ENCODE measurements around the gene EMCN.

EMCN gene

DNA sequence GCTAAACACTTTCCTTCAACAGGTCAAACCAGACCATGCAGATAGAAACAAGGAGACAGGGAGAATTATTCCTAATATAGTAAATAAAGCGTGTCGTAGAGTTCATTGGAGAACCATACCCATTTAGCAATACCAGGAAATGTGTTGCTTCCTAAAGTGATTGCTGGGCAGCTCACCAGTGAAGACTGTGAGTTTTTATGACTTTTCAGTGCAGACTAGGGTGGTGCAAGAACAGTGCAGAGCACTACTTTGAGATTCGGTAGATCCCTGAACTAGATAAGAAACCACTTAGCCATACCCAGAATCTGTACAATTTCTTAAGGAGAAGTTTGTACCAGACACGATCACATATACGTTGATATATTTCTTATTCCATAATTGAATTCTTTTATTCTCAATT is 87.4 kb downstream of the EMCN start:
- no peak overlapping the region for H3K4me3 ChIP-seq (ENCODE audit: low read length)
- TF ChIP-seq, protein P1, sequence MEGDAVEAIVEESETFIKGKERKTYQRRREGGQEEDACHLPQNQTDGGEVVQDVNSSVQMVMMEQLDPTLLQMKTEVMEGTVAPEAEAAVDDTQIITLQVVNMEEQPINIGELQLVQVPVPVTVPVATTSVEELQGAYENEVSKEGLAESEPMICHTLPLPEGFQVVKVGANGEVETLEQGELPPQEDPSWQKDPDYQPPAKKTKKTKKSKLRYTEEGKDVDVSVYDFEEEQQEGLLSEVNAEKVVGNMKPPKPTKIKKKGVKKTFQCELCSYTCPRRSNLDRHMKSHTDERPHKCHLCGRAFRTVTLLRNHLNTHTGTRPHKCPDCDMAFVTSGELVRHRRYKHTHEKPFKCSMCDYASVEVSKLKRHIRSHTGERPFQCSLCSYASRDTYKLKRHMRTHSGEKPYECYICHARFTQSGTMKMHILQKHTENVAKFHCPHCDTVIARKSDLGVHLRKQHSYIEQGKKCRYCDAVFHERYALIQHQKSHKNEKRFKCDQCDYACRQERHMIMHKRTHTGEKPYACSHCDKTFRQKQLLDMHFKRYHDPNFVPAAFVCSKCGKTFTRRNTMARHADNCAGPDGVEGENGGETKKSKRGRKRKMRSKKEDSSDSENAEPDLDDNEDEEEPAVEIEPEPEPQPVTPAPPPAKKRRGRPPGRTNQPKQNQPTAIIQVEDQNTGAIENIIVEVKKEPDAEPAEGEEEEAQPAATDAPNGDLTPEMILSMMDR (IDR thresholded peaks at IDR 0.05; ENCODE audit: low read depth, low read length, poor library complexity, severe bottlenecking) = no peak
- TF ChIP-seq EZH2phosphoT487 (IDR thresholded peaks at IDR 0.05; ENCODE audit: borderline replicate concordance, low read length) = no peak
- H3K27me3 ChIP-seq (ENCODE audit: control insufficient read depth, low read length) = no peaks in the 10 kb centered on the region
- H4K20me1 ChIP-seq (ENCODE audit: control insufficient read depth, insufficient read depth, low read depth, low read length) = no peaks in the 10 kb centered on the region
- no peaks in the 10 kb centered on the region for H3K9me3 ChIP-seq (ENCODE audit: control insufficient read depth, insufficient read depth, low read length)
- no peaks in the 10 kb centered on the region for H3F3A ChIP-seq (ENCODE audit: control insufficient read depth, insufficient read depth)
- no peaks in the 10 kb centered on the region for H3K36me3 ChIP-seq (ENCODE audit: control insufficient read depth, low read length)
- H3K27ac ChIP-seq (ENCODE audit: low read depth, low read length) = no peak overlapping the region
- H3K79me2 ChIP-seq (ENCODE audit: control insufficient read depth, low read length) = no peaks in the 10 kb centered on the region
- no peaks in the 10 kb centered on the region for H3K4me1 ChIP-seq (ENCODE audit: control insufficient read depth, low read length)
- H3K4me2 ChIP-seq (ENCODE audit: low read length) = no peak overlapping the region
- H3K9me2 ChIP-seq (replicated peaks; ENCODE audit: control insufficient read depth, low read length) = no peaks in the 10 kb centered on the region

DNA sequence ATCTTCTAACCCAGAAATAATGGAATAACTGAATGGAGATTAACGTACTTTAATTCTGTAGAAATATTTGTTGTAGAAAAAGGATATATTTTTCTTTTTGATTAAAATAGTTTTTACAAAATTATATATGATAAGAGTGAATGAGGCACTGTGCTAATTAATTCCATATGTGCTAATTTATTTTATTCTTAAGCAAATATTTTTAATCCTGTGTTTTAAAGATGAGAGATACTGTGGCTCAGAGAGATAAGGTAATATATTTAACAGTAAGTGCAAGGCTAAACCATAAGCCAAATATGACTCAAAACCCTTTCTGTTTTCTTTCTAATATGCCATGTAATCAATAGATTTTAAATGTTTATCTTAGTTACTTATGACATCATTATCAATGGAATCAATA is 88.2 kb downstream of the EMCN start:
- H3K4me2 ChIP-seq (ENCODE audit: low read length) = no peak overlapping the region
- TF ChIP-seq, protein P1 (IDR thresholded peaks at IDR 0.05; ENCODE audit: low read depth, low read length, poor library complexity, severe bottlenecking) = no peak
- TF ChIP-seq EZH2phosphoT487 (IDR thresholded peaks at IDR 0.05; ENCODE audit: borderline replicate concordance, low read length) = no peak

DNA sequence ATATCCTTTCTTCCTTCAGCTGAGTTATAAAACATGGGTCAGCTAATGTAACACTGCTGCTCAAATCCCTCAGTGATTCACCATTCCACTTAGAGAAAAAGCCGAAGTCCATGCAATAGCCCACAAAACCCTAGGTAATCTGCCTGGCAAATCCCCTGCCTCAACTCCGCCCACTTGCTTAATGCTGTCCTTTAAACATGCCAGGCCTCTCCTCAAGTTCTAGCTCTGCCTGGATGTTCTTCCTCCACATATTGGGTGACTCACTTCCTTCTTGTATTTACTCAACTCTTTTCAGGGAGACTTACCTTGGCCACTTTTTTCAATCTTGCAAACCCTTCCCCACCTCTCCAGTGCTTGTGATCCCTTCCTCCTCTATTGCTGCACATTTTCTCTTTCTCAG is 89.8 kb downstream of the EMCN start:
- Histone ChIP-seq H3K79me2 (ENCODE audit: control insufficient read depth, low read length) (no peaks in the 10 kb centered on the region), H3K27me3 (ENCODE audit: control insufficient read depth, low read length) (no peaks in the 10 kb centered on the region), H3K27ac (ENCODE audit: low read depth, low read length) (no peak overlapping the region), H3K4me2 (ENCODE audit: low read length) (no peak overlapping the region), H3K36me3 (ENCODE audit: control insufficient read depth, low read length) (no peaks in the 10 kb centered on the region), H4K20me1 (ENCODE audit: control insufficient read depth, insufficient read depth, low read depth, low read length) (no peaks in the 10 kb centered on the region), H3K4me1 (ENCODE audit: control insufficient read depth, low read length) (no peaks in the 10 kb centered on the region), H3F3A (ENCODE audit: control insufficient read depth, insufficient read depth) (no peaks in the 10 kb centered on the region), H3K9me3 (ENCODE audit: control insufficient read depth, insufficient read depth, low read length) (no peaks in the 10 kb centered on the region), H3K4me3 (ENCODE audit: low read length) (no peak overlapping the region), H3K9me2 (replicated peaks; ENCODE audit: control insufficient read depth, low read length) (no peaks in the 10 kb centered on the region)
- TF ChIP-seq, protein P1 (IDR thresholded peaks at IDR 0.05; ENCODE audit: low read depth, low read length, poor library complexity, severe bottlenecking) = no peak
- TF ChIP-seq EZH2phosphoT487 (IDR thresholded peaks at IDR 0.05; ENCODE audit: borderline replicate concordance, low read length) = no peak

More for the DNA sequence above, 88.2 kb downstream of the EMCN start:
- Histone ChIP-seq H3K9me3 (ENCODE audit: control insufficient read depth, insufficient read depth, low read length) (no peaks in the 10 kb centered on the region), H3F3A (ENCODE audit: control insufficient read depth, insufficient read depth) (no peaks in the 10 kb centered on the region), H3K79me2 (ENCODE audit: control insufficient read depth, low read length) (no peaks in the 10 kb centered on the region), H3K4me1 (ENCODE audit: control insufficient read depth, low read length) (no peaks in the 10 kb centered on the region), H3K27ac (ENCODE audit: low read depth, low read length) (no peak overlapping the region), H3K4me3 (ENCODE audit: low read length) (no peak overlapping the region), H3K27me3 (ENCODE audit: control insufficient read depth, low read length) (no peaks in the 10 kb centered on the region), H3K36me3 (ENCODE audit: control insufficient read depth, low read length) (no peaks in the 10 kb centered on the region), H3K9me2 (replicated peaks; ENCODE audit: control insufficient read depth, low read length) (no peaks in the 10 kb centered on the region), H4K20me1 (ENCODE audit: control insufficient read depth, insufficient read depth, low read depth, low read length) (no peaks in the 10 kb centered on the region)

DNA sequence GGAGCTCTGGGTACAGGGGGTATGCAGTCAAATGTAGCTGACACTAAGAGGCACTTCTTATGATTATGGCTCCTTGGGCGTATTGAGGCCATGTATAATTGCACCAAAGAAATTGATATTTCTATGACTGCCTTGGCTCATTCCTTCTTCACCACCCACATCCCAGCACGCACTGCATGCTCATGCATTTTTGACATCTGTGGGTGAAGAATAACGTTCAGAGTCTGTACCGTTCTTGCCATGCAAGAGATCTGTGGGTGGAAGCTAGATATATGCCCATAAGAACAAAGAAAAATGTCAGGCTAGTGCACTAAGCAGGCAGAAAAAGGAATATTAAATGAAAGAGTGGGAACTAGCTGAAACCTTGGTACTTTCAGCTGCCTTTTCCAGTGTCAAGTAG is 93.4 kb downstream of the EMCN start:
- Histone ChIP-seq H4K20me1 (ENCODE audit: control insufficient read depth, insufficient read depth, low read depth, low read length) (no peaks in the 10 kb centered on the region), H3K9me3 (ENCODE audit: control insufficient read depth, insufficient read depth, low read length) (no peaks in the 10 kb centered on the region), H3K27me3 (ENCODE audit: control insufficient read depth, low read length) (no peaks in the 10 kb centered on the region), H3K27ac (ENCODE audit: low read depth, low read length) (no peak overlapping the region), H3K9me2 (replicated peaks; ENCODE audit: control insufficient read depth, low read length) (no peaks in the 10 kb centered on the region), H3K36me3 (ENCODE audit: control insufficient read depth, low read length) (no peaks in the 10 kb centered on the region), H3K4me1 (ENCODE audit: control insufficient read depth, low read length) (no peaks in the 10 kb centered on the region), H3F3A (ENCODE audit: control insufficient read depth, insufficient read depth) (no peaks in the 10 kb centered on the region), H3K4me2 (ENCODE audit: low read length) (no peak overlapping the region), H3K79me2 (ENCODE audit: control insufficient read depth, low read length) (no peaks in the 10 kb centered on the region), H3K4me3 (ENCODE audit: low read length) (no peak overlapping the region)
- TF ChIP-seq EZH2phosphoT487 (IDR thresholded peaks at IDR 0.05; ENCODE audit: borderline replicate concordance, low read length) = no peak
- TF ChIP-seq, protein P1 (IDR thresholded peaks at IDR 0.05; ENCODE audit: low read depth, low read length, poor library complexity, severe bottlenecking) = no peak

Data from DOHH2 (cell line).